SK-N-SH (cell line): ENCODE measurements around the gene CRYBG2. TPM values are rescaled to one million over a fixed set of nuclear protein-coding genes. Genes with fewer than 3 reads are reported as not detected.

ENCODE experiments used
- CTCF ChIA-PET: fragments of 300-600, 350-600 bp; formaldehyde crosslinking; extraction: SDS; loops from one replicate; lab custom pipeline; 2021; lab: Yijun Ruan, JAX
- POLR2A ChIA-PET: fragments of 350-600 bp; sonication (Branson Sonifier 250); formaldehyde crosslinking; extraction: SDS; loops from one replicate; lab custom pipeline; 2020; ENCODE audit warnings: antibody characterized with exemption, inconsistent platforms; lab: Yijun Ruan, JAX
- DNase-seq: peaks from one replicate; pipeline ENCODE4 v3.0.0; 2012
- H2AFZ ChIP-seq: fragments of 200-600 bp; sonication (generic); 2 replicates; pipeline ENCODE4 v1.8.1; 2016; ENCODE audit warnings: antibody characterized with exemption, mild to moderate bottlenecking, low read depth
- H3F3A ChIP-seq: fragments of 200-600 bp; sonication (generic); replicated peaks from 2 replicates; pipeline ENCODE3; 2016; ENCODE audit warnings: antibody characterized with exemption, mild to moderate bottlenecking; ENCODE audit not compliant: insufficient read depth
- H3K27ac ChIP-seq, 2 experiments: fragments of 200-500 bp in 1 of 2; fragments of 200-600 bp in 1 of 2; sonication (Bioruptor generic) in 1 of 2; sonication (generic), shearing (Covaris generic) in 1 of 2; 2 replicates each; pipeline versions ENCODE4 v1.5.1 to v1.6.1; 2014 to 2016; ENCODE audit warnings: low read depth in 2 of 2, inconsistent platforms in 1 of 2, low read length in 1 of 2, mild to moderate bottlenecking in 1 of 2, mixed read lengths in 1 of 2
- H3K27me3 ChIP-seq: fragments of 200-600 bp; sonication (generic), shearing (Covaris generic); 2 replicates; pipeline ENCODE4 v1.6.1; 2016; ENCODE audit warnings: mixed run types; ENCODE audit not compliant: insufficient read depth
- H3K36me3 ChIP-seq, 2 experiments: fragments of 200-500 bp in 1 of 2; fragments of 200-600 bp in 1 of 2; sonication (Bioruptor generic) in 1 of 2; sonication (generic) in 1 of 2; replicated peaks in 1 of 2; 2 replicates each; pipeline versions ENCODE3 to v1.5.1; 2014 to 2016; ENCODE audit warnings: low read length in 1 of 2, mild to moderate bottlenecking in 1 of 2; ENCODE audit not compliant: insufficient read depth in 2 of 2, control insufficient read depth in 1 of 2
- H3K4me1 ChIP-seq, 2 experiments: fragments of 200-500 bp in 1 of 2; fragments of 200-600 bp in 1 of 2; sonication (Bioruptor generic) in 1 of 2; sonication (generic), shearing (Covaris generic) in 1 of 2; 2 replicates each; pipeline versions ENCODE4 v1.5.1 to v1.6.1; 2014 to 2016; ENCODE audit warnings: low read depth in 1 of 2, low read length in 1 of 2, mixed run types in 1 of 2; ENCODE audit not compliant: insufficient read depth in 2 of 2, control insufficient read depth in 1 of 2
- H3K4me2 ChIP-seq: fragments of 200-600 bp; sonication (generic), shearing (Covaris generic); 2 replicates; pipeline ENCODE4 v1.6.1; 2017; ENCODE audit warnings: mixed run types
- H3K4me3 ChIP-seq, 2 experiments: fragments of 200-500 bp in 1 of 2; fragments of 200-600 bp in 1 of 2; sonication (Bioruptor generic) in 1 of 2; sonication (generic), shearing (Covaris generic) in 1 of 2; 2 replicates each; pipeline versions ENCODE4 v1.5.1 to v1.8.1; 2014 to 2016; ENCODE audit warnings: low read depth in 2 of 2, inconsistent platforms in 1 of 2, low read length in 1 of 2, mild to moderate bottlenecking in 1 of 2, mixed read lengths in 1 of 2, moderate library complexity in 1 of 2
- H3K79me2 ChIP-seq: fragments of 200-600 bp; sonication (generic); 2 replicates; pipeline ENCODE4 v1.8.1; 2017; ENCODE audit warnings: mild to moderate bottlenecking; ENCODE audit not compliant: insufficient read depth
- H3K9ac ChIP-seq: fragments of 200-600 bp; sonication (generic); 2 replicates; pipeline ENCODE4 v1.6.1; 2017; ENCODE audit warnings: mixed run types
- H3K9me2 ChIP-seq: fragments of 200-600 bp; sonication (generic); 2 replicates; pipeline ENCODE4 v1.6.1; 2017; ENCODE audit warnings: mixed run types
- H3K9me3 ChIP-seq: fragments of 200-600 bp; sonication (generic); 2 replicates; pipeline ENCODE4 v1.6.1; 2017; ENCODE audit warnings: mixed run types, mild to moderate bottlenecking, moderate library complexity
- H4K20me1 ChIP-seq: fragments of 200-600 bp; sonication (generic); 2 replicates; pipeline ENCODE4 v1.6.1; 2017; ENCODE audit warnings: mild to moderate bottlenecking, mixed run types; ENCODE audit not compliant: insufficient read depth
- ELF1 ChIP-seq: IDR thresholded peaks from 2 replicates; pipeline ENCODE4 v1.4.0; 2012
- EP300 ChIP-seq, 2 experiments: IDR thresholded peaks; 2 replicates each; pipeline versions ENCODE4 v1.4.0 to v1.6.1; 2012; ENCODE audit warnings: borderline replicate concordance in 1 of 2, low read depth in 1 of 2, low read length in 1 of 2
- EZH2phosphoT487 ChIP-seq: fragments of 200-600 bp; sonication (generic); IDR thresholded peaks from 2 replicates; pipeline ENCODE4 v1.6.1; 2017; ENCODE audit warnings: low read depth, mixed run types, mild to moderate bottlenecking, antibody characterized with exemption, moderate library complexity, borderline replicate concordance
- FOXJ3 ChIP-seq: sonication (generic); formaldehyde crosslinking; IDR thresholded peaks from 2 replicates; pipeline ENCODE4 v1.5.1; 2020; ENCODE audit warnings: mild to moderate bottlenecking, missing genetic modification reagents
- FOXM1 ChIP-seq: IDR thresholded peaks from 2 replicates; pipeline ENCODE4 v1.4.0; 2012; ENCODE audit warnings: low read depth, mild to moderate bottlenecking
- GATA2 ChIP-seq: sonication (generic); formaldehyde crosslinking; IDR thresholded peaks from 2 replicates; pipeline ENCODE4 v1.5.0; 2020; ENCODE audit warnings: mild to moderate bottlenecking, missing genetic modification reagents
- NRF1 ChIP-seq: IDR thresholded peaks from 2 replicates; pipeline ENCODE4 v1.6.1; 2012; ENCODE audit warnings: low read depth, mild to moderate bottlenecking, low read length
- RAD21 ChIP-seq: IDR thresholded peaks from 2 replicates; pipeline ENCODE4 v1.6.1; 2012; ENCODE audit warnings: mild to moderate bottlenecking, low read length
- RCOR1 ChIP-seq: fragments of 150-350 bp; IDR thresholded peaks from 2 replicates; pipeline ENCODE4 v1.6.1; 2017; ENCODE audit warnings: antibody characterized with exemption, low read length
- SIN3A ChIP-seq: IDR thresholded peaks from 2 replicates; pipeline ENCODE4 v1.6.1; 2012; ENCODE audit warnings: low read depth, mild to moderate bottlenecking, low read length, moderate library complexity, borderline replicate concordance
- SMC3 ChIP-seq: IDR thresholded peaks from 2 replicates; pipeline ENCODE4 v1.6.1; 2012; ENCODE audit warnings: low read depth, low read length, improper control_type of control experiment
- TCF12 ChIP-seq: IDR thresholded peaks from 2 replicates; pipeline ENCODE4 v1.4.0; 2012
- YY1 ChIP-seq: IDR thresholded peaks from 2 replicates; pipeline ENCODE4 v1.4.0; 2012; ENCODE audit warnings: low read depth, mild to moderate bottlenecking
- WGBS: methylation state at CpG from one replicate; pipeline ENCODE4 v1.1.6; 2017; ENCODE audit warnings: low lambda C conversion rate; 5-methylcytosine and 5-hydroxymethylcytosine counted together
- polyA plus RNA-seq, 3 experiments: library from polyadenylated mRNA; depleted of rRNA; stranded (reverse); fragments of >200 nt; gene quantifications; 2 replicates each; pipeline ENCODE4 v1.2.3, GENCODE V29; 2012
- TF ChIP-seq, protein P1 (sequence below): fragments of 200-600 bp; sonication (generic); IDR thresholded peaks from 2 replicates; pipeline ENCODE4 v1.6.1; 2017; ENCODE audit warnings: antibody characterized with exemption, mild to moderate bottlenecking, moderate library complexity
- TF ChIP-seq, protein P2 (sequence below): IDR thresholded peaks from 2 replicates; pipeline ENCODE4 v1.4.0; 2012; ENCODE audit warnings: low read depth, borderline replicate concordance
- TF ChIP-seq, protein P3 (sequence below): fragments of 150-350 bp; IDR thresholded peaks from 2 replicates; pipeline ENCODE4 v1.6.1; 2017; ENCODE audit warnings: antibody characterized with exemption, low read length, low read depth, borderline replicate concordance
- TF ChIP-seq, protein P4 (sequence below): IDR thresholded peaks from 2 replicates; pipeline ENCODE4 v1.4.0; 2012; ENCODE audit warnings: low read depth
- TF ChIP-seq, protein P5 (sequence below): IDR thresholded peaks from 2 replicates; pipeline ENCODE4 v1.6.1; 2012; ENCODE audit warnings: mild to moderate bottlenecking, low read depth, low read length, moderate library complexity
- TF ChIP-seq, protein P6 (sequence below): IDR thresholded peaks from 2 replicates; pipeline ENCODE4 v1.4.0; 2012; ENCODE audit warnings: low read depth, borderline replicate concordance

CRYBG2 gene
- polyA plus RNA-seq, 1 of the 3 experiments (the other 2 are of a cell fraction): 0.08 TPM

DNA sequence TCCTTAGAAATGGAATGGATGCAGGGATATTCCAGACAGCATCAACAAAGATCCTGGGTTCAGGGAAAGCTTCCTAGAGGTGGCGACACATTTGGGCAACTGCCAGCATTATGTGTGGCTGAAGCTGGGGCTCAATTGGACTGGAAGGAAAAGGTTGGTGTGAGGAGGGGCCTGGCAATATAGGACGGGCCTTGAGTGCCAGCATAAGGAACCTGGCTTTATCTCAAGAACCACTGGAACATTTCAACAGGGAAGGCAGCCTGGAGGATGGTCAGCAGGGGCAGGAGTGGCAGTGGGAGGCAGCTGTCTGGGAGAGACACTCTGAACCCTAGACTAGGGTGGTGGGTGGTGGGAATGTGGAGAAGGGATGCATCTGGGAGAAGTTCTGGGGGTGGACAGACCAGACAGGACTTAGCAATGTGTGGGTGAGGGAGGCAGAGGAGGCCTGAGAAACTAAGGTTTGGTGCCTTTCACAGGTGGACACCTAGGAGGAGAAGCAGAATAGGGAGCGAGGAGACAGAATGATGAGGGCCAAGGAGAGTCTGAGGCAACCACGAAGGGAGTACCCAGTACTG is 70.6 kb downstream of the CRYBG2 start (continued):
- TF ChIP-seq, protein P1, sequence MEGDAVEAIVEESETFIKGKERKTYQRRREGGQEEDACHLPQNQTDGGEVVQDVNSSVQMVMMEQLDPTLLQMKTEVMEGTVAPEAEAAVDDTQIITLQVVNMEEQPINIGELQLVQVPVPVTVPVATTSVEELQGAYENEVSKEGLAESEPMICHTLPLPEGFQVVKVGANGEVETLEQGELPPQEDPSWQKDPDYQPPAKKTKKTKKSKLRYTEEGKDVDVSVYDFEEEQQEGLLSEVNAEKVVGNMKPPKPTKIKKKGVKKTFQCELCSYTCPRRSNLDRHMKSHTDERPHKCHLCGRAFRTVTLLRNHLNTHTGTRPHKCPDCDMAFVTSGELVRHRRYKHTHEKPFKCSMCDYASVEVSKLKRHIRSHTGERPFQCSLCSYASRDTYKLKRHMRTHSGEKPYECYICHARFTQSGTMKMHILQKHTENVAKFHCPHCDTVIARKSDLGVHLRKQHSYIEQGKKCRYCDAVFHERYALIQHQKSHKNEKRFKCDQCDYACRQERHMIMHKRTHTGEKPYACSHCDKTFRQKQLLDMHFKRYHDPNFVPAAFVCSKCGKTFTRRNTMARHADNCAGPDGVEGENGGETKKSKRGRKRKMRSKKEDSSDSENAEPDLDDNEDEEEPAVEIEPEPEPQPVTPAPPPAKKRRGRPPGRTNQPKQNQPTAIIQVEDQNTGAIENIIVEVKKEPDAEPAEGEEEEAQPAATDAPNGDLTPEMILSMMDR: no peak
- TF ChIP-seq, protein P2, sequence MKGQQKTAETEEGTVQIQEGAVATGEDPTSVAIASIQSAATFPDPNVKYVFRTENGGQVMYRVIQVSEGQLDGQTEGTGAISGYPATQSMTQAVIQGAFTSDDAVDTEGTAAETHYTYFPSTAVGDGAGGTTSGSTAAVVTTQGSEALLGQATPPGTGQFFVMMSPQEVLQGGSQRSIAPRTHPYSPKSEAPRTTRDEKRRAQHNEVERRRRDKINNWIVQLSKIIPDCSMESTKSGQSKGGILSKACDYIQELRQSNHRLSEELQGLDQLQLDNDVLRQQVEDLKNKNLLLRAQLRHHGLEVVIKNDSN: no peak
- TF ChIP-seq, protein P3, sequence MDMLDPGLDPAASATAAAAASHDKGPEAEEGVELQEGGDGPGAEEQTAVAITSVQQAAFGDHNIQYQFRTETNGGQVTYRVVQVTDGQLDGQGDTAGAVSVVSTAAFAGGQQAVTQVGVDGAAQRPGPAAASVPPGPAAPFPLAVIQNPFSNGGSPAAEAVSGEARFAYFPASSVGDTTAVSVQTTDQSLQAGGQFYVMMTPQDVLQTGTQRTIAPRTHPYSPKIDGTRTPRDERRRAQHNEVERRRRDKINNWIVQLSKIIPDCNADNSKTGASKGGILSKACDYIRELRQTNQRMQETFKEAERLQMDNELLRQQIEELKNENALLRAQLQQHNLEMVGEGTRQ: no peak
- TF ChIP-seq ELF1: no peak
- no peak for TF ChIP-seq TCF12
- TF ChIP-seq, protein P4, sequence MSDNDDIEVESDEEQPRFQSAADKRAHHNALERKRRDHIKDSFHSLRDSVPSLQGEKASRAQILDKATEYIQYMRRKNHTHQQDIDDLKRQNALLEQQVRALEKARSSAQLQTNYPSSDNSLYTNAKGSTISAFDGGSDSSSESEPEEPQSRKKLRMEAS: no peak
- no peak for TF ChIP-seq EP300 (IDR thresholded peaks at IDR 0.05; ENCODE audit: borderline replicate concordance in 1 of 2, low read depth in 1 of 2, low read length in 1 of 2)
- TF ChIP-seq, protein P5, sequence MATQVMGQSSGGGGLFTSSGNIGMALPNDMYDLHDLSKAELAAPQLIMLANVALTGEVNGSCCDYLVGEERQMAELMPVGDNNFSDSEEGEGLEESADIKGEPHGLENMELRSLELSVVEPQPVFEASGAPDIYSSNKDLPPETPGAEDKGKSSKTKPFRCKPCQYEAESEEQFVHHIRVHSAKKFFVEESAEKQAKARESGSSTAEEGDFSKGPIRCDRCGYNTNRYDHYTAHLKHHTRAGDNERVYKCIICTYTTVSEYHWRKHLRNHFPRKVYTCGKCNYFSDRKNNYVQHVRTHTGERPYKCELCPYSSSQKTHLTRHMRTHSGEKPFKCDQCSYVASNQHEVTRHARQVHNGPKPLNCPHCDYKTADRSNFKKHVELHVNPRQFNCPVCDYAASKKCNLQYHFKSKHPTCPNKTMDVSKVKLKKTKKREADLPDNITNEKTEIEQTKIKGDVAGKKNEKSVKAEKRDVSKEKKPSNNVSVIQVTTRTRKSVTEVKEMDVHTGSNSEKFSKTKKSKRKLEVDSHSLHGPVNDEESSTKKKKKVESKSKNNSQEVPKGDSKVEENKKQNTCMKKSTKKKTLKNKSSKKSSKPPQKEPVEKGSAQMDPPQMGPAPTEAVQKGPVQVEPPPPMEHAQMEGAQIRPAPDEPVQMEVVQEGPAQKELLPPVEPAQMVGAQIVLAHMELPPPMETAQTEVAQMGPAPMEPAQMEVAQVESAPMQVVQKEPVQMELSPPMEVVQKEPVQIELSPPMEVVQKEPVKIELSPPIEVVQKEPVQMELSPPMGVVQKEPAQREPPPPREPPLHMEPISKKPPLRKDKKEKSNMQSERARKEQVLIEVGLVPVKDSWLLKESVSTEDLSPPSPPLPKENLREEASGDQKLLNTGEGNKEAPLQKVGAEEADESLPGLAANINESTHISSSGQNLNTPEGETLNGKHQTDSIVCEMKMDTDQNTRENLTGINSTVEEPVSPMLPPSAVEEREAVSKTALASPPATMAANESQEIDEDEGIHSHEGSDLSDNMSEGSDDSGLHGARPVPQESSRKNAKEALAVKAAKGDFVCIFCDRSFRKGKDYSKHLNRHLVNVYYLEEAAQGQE: no peak
- no peak for TF ChIP-seq SIN3A
- TF ChIP-seq RCOR1: no peak
- no peak for TF ChIP-seq GATA2
- TF ChIP-seq, all 33 proteins: peak for 0

DNA sequence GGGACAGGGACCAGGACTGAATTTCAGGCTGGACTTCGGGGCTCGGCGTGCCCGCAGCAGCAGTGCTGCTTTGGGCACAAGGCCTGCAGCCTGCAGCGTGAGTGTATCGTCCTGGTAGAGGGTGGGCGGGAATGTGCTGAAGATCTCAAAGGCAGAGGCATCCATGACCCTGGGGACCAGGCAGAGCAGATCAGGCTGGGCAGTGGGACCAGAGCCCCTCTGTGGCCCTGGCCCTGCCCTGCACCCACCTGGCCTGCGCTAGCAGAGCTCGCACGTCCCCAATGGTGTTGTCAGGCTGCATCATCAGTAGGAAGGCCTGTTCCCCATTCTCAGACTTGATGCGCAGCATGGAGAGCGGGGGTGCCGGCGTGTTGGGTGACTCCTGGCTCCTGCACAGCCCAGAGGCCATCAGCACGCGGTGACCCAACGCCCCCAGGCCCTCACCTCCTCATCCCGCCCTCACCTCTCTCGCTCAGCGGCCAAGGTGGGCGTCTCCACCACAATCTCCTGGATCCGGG is 71.5 kb downstream of the CRYBG2 start:
- 82% methylated on average over 9 of the region's 22 CpGs for WGBS
- DNase-seq: no peak
- H3K36me3 ChIP-seq: peaks cover 9 to 18% of the 10 kb centered on the region in 2 experiments
- ChIA-PET CTCF (interaction anchor here (4.3 to 10.7 kb wide), 4 partner anchors 36 to 135 kb away, joined by 25 to 213 read pairs (median 124); partner anchors contain the start of gene CD52), POLR2A (no interaction called here)
- no peaks in the 10 kb centered on the region for H3K9me2 ChIP-seq
- H4K20me1 ChIP-seq: peaks cover 33% of the 10 kb centered on the region
- H3K27me3 ChIP-seq: no peaks in the 10 kb centered on the region
- peaks cover 54% of the 10 kb centered on the region for H3K79me2 ChIP-seq
- H3K4me2 ChIP-seq: peak overlapping the region; percentile 95; the same call in 1 of the 2 replicates
- H3K27ac ChIP-seq: no peak overlapping the region
- H3K9me3 ChIP-seq: no peaks in the 10 kb centered on the region
- H3K4me3 ChIP-seq: no peak overlapping the region
- H3K4me1 ChIP-seq: peaks cover 26 to 54% of the 10 kb centered on the region in 2 experiments; a peak in 3 of 4 replicates
- no peak overlapping the region for H3K9ac ChIP-seq
- H3F3A ChIP-seq: peaks cover 36% of the 10 kb centered on the region
- no peak overlapping the region for H2AFZ ChIP-seq
- no peak for TF ChIP-seq NRF1
- no peak for TF ChIP-seq FOXJ3 (CRISPR knock-in tag)
- no peak for TF ChIP-seq EZH2phosphoT487
- no peak for TF ChIP-seq RCOR1
- TF ChIP-seq FOXM1: no peak
- TF ChIP-seq SIN3A: no peak
- TF ChIP-seq YY1: no peak
- TF ChIP-seq, protein P6, sequence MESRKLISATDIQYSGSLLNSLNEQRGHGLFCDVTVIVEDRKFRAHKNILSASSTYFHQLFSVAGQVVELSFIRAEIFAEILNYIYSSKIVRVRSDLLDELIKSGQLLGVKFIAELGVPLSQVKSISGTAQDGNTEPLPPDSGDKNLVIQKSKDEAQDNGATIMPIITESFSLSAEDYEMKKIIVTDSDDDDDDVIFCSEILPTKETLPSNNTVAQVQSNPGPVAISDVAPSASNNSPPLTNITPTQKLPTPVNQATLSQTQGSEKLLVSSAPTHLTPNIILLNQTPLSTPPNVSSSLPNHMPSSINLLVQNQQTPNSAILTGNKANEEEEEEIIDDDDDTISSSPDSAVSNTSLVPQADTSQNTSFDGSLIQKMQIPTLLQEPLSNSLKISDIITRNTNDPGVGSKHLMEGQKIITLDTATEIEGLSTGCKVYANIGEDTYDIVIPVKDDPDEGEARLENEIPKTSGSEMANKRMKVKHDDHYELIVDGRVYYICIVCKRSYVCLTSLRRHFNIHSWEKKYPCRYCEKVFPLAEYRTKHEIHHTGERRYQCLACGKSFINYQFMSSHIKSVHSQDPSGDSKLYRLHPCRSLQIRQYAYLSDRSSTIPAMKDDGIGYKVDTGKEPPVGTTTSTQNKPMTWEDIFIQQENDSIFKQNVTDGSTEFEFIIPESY: no peak
- TF ChIP-seq TCF12: no peak
- no peak for TF ChIP-seq SMC3
- TF ChIP-seq RAD21: no peak
- TF ChIP-seq, protein P3: no peak
